GM21447 (cell line): Measurements from ENCODE around the gene LAMTOR4.
"Not testable (repeated sequence)": the region's sequence is repeated elsewhere in the genome, so short reads cannot be mapped to it uniquely, and the experiment has no call there.

Experiments
- ATAC-seq: cut with Tn5 transposase; IDR thresholded peaks from one replicate; pipeline ENCODE4 v1.9.1; 2021; ENCODE audit not compliant: unreplicated experiment

The LAMTOR4 gene

GRCh38 chr7:100122067-100122466 lies 26.7 kb upstream of the LAMTOR4 start:
- no peak for ATAC-seq

- ATAC-seq, result no peak
Observed at GRCh38 chr7:100122568-100122967, 26.1 kb upstream of the LAMTOR4 start.

- no peak for ATAC-seq
Observed at GRCh38 chr7:100124301-100125230, 24.2 kb upstream of the LAMTOR4 start.

GRCh38 chr7:100126239-100126930 lies 22.3 kb upstream of the LAMTOR4 start:
- ATAC-seq, result no peak

GRCh38 chr7:100126931-100127865 lies 21.5 kb upstream of the LAMTOR4 start, which contains the start of gene MBLAC1:
MBLAC1 (plus strand) TSS chr7:100126967; CDS start chr7:100127396, 429 bp downstream.
- ATAC-seq, result peak; percentile 68

- ATAC-seq, result no peak
Observed at GRCh38 chr7:100127866-100128636, 20.7 kb upstream of the LAMTOR4 start.

GRCh38 chr7:100128637-100128963 lies 20.1 kb upstream of the LAMTOR4 start:
- ATAC-seq, result no peak

- not testable (repeated sequence) for ATAC-seq
Observed at GRCh38 chr7:100130220-100130607, 18.5 kb upstream of the LAMTOR4 start.

- no peak for ATAC-seq
Observed at GRCh38 chr7:100130608-100131453, 17.9 kb upstream of the LAMTOR4 start.

- ATAC-seq, result no peak
Observed at GRCh38 chr7:100132126-100132525, 16.6 kb upstream of the LAMTOR4 start.

GRCh38 chr7:100132697-100133151 lies 16.0 kb upstream of the LAMTOR4 start:
- ATAC-seq, result no peak

- no peak for ATAC-seq
Observed at GRCh38 chr7:100137851-100138760, 10.6 kb upstream of the LAMTOR4 start.

GRCh38 chr7:100141555-100141949 lies 7.2 kb upstream of the LAMTOR4 start:
- no peak for ATAC-seq

- no peak for ATAC-seq
Observed at GRCh38 chr7:100142461-100142860, 6.3 kb upstream of the LAMTOR4 start.

GRCh38 chr7:100146350-100146749 lies 2.4 kb upstream of the LAMTOR4 start:
- ATAC-seq, result not testable (repeated sequence)

GRCh38 chr7:100147278-100147677 lies 1.4 kb upstream of the LAMTOR4 start:
- ATAC-seq, result no peak

- no peak for ATAC-seq
Observed at GRCh38 chr7:100148225-100148558, 526 bp upstream of the LAMTOR4 start.

GRCh38 chr7:100152404-100152803 lies 3.7 kb downstream of the LAMTOR4 start:
- no peak for ATAC-seq
